ENCODE results near the gene CYP27A1. TPM values are rescaled to one million over a fixed set of nuclear protein-coding genes. Genes with fewer than 3 reads are reported as not detected.

Gene CYP27A1
- total RNA-seq, 1 experiment from 2014 or later, result 0.94 TPM

DNA sequence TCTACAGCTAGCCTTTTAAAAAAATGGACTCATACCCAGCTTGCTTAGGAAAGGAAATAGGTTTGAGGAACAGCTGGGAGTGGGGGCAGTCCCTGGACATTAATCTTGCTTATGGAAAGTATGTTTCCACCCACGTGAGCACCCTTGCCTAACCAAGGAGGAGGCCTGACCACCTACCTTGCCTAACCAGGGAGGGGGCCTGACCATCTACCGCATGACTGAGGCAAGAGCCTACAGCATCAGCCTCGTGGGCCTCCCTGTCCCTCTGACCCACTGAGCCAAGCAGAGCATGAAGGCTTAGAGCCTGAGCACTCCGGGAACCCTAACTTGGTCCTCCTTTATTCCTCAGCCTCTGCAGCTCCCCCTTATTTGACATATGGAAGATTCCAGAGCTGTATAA lies 29.4 kb downstream of the CYP27A1 start:
- Histone ChIP-seq H3K4me2 (no peak overlapping the region), H2AFZ (no peak overlapping the region), H3K4me1 (replicated peaks; ENCODE audit: insufficient read depth) (peaks cover 7% of the 10 kb centered on the region), H4K20me1 (ENCODE audit: insufficient read depth) (no peaks in the 10 kb centered on the region), H3K9me2 (ENCODE audit: insufficient read depth) (no peaks in the 10 kb centered on the region), H3K27me3 (ENCODE audit: insufficient read depth, low read depth) (no peaks in the 10 kb centered on the region), H3K9me3 (ENCODE audit: insufficient read depth, low read depth) (no peaks in the 10 kb centered on the region), H3K36me3 (ENCODE audit: low read depth) (no peaks in the 10 kb centered on the region), H3K79me2 (ENCODE audit: low read depth) (no peaks in the 10 kb centered on the region), H3K4me3 (no peak overlapping the region), H3F3A (ENCODE audit: insufficient read depth, low read depth) (peaks cover 8% of the 10 kb centered on the region; the same call in 1 of the 2 replicates), H3K27ac (no peak overlapping the region)
- ChIA-PET POLR2A (ENCODE audit: unreplicated experiment) (no interaction called here), CTCF (no interaction called here)
- DNase-seq, result no peak
- intact Hi-C loops (cut with micrococcal nuclease; ENCODE audit: unreplicated experiment), result no loop called here
- BruUV-seq (replicated peaks), result no TSS peak
- TF ChIP-seq, protein P1, sequence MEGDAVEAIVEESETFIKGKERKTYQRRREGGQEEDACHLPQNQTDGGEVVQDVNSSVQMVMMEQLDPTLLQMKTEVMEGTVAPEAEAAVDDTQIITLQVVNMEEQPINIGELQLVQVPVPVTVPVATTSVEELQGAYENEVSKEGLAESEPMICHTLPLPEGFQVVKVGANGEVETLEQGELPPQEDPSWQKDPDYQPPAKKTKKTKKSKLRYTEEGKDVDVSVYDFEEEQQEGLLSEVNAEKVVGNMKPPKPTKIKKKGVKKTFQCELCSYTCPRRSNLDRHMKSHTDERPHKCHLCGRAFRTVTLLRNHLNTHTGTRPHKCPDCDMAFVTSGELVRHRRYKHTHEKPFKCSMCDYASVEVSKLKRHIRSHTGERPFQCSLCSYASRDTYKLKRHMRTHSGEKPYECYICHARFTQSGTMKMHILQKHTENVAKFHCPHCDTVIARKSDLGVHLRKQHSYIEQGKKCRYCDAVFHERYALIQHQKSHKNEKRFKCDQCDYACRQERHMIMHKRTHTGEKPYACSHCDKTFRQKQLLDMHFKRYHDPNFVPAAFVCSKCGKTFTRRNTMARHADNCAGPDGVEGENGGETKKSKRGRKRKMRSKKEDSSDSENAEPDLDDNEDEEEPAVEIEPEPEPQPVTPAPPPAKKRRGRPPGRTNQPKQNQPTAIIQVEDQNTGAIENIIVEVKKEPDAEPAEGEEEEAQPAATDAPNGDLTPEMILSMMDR (conservative IDR thresholded peaks at IDR 0.05), result no peak
- no peak for TF ChIP-seq EZH2 (IDR thresholded peaks at IDR 0.05; ENCODE audit: low read depth)

DNA sequence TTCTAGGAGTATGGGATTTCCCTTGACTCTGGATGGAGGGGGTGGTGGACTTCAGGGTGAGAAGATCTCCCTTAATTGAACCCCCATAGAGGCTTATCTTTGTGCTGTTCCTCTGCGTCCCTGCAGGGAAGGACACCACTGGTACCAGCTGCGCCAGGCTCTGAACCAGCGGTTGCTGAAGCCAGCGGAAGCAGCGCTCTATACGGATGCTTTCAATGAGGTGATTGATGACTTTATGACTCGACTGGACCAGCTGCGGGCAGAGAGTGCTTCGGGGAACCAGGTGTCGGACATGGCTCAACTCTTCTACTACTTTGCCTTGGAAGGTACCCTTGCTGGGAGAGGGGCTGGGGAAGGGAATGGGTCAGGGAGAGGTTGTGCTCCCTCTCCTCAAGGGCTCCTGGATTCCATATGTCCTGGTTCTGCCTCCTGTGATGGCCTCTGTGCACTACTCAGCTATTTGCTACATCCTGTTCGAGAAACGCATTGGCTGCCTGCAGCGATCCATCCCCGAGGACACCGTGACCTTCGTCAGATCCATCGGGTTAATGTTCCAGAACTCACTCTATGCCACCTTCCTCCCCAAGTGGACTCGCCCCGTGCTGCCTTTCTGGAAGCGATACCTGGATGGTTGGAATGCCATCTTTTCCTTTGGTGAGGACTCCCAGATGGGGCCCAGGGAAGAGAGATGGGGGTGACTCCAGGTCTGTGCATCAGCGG lies 30.3 kb downstream of the CYP27A1 start:
- TF ChIP-seq, protein P1 (conservative IDR thresholded peaks at IDR 0.05), result no peak
- H3K4me3 ChIP-seq, result no peak overlapping the region
- H3K9me2 ChIP-seq (ENCODE audit: insufficient read depth), result no peaks in the 10 kb centered on the region
- no peaks in the 10 kb centered on the region for H3K36me3 ChIP-seq (ENCODE audit: low read depth)
- no TSS peak for BruUV-seq (replicated peaks)
- H3K4me1 ChIP-seq (replicated peaks; ENCODE audit: insufficient read depth), result peaks cover 4% of the 10 kb centered on the region; the same call in 1 of the 2 replicates
- no peaks in the 10 kb centered on the region for H3K9me3 ChIP-seq (ENCODE audit: insufficient read depth, low read depth)
- no peak overlapping the region for H3K4me2 ChIP-seq
- POLR2A ChIA-PET (ENCODE audit: unreplicated experiment), result no interaction called here
- no peak for DNase-seq
- H3K79me2 ChIP-seq (ENCODE audit: low read depth), result no peaks in the 10 kb centered on the region
- H3F3A ChIP-seq (ENCODE audit: insufficient read depth, low read depth), result no peaks in the 10 kb centered on the region
- CTCF ChIA-PET, result no interaction called here
- no peak overlapping the region for H2AFZ ChIP-seq
- H4K20me1 ChIP-seq (ENCODE audit: insufficient read depth), result no peaks in the 10 kb centered on the region
- intact Hi-C loops (cut with micrococcal nuclease; ENCODE audit: unreplicated experiment), result no loop called here
- no peak overlapping the region for H3K27ac ChIP-seq
- no peaks in the 10 kb centered on the region for H3K27me3 ChIP-seq (ENCODE audit: insufficient read depth, low read depth)

DNA sequence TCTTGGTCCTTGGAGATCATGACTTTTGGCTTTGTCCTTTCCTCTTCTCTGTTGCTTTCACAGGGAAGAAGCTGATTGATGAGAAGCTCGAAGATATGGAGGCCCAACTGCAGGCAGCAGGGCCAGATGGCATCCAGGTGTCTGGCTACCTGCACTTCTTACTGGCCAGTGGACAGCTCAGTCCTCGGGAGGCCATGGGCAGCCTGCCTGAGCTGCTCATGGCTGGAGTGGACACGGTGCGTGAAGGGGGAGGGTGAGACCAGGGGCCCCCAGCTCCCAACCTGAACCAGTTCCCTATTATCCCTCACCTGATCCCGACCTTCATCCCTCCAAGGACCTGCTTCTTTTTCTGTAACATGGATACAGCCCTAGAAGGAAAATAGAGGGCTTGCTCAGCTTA lies 30.9 kb downstream of the CYP27A1 start:
- Histone ChIP-seq H3K4me3 (no peak overlapping the region), H3K27me3 (ENCODE audit: insufficient read depth, low read depth) (no peaks in the 10 kb centered on the region), H3K36me3 (ENCODE audit: low read depth) (no peaks in the 10 kb centered on the region), H3K9me3 (ENCODE audit: insufficient read depth, low read depth) (no peaks in the 10 kb centered on the region), H3K79me2 (ENCODE audit: low read depth) (no peaks in the 10 kb centered on the region), H3K27ac (no peak overlapping the region), H3K4me1 (replicated peaks; ENCODE audit: insufficient read depth) (peaks cover 4% of the 10 kb centered on the region; the same call in 1 of the 2 replicates), H3K9me2 (ENCODE audit: insufficient read depth) (no peaks in the 10 kb centered on the region), H3K4me2 (no peak overlapping the region), H2AFZ (no peak overlapping the region), H3F3A (ENCODE audit: insufficient read depth, low read depth) (no peaks in the 10 kb centered on the region), H4K20me1 (ENCODE audit: insufficient read depth) (no peaks in the 10 kb centered on the region)
- TF ChIP-seq EZH2 (IDR thresholded peaks at IDR 0.05; ENCODE audit: low read depth), result no peak
- TF ChIP-seq, protein P1 (conservative IDR thresholded peaks at IDR 0.05), result no peak
- intact Hi-C loops (cut with micrococcal nuclease; ENCODE audit: unreplicated experiment), result no loop called here
- POLR2A ChIA-PET (ENCODE audit: unreplicated experiment), result no interaction called here
- BruUV-seq (replicated peaks), result no TSS peak
- DNase-seq, result no peak
- CTCF ChIA-PET, result no interaction called here

Measured in PC-9 (cell line).